Bronchial epithelial cell (primary cell): ENCODE measurements around the gene DNAH3. TPM values are rescaled to one million over a fixed set of nuclear protein-coding genes. Genes with fewer than 3 reads are reported as not detected.
A peak's percentile ranks its signal among the peaks of the same experiment; 100 is the strongest.
"Not testable (repeated sequence)": the region's sequence is repeated elsewhere in the genome, so short reads cannot be mapped to it uniquely, and the experiment has no call there.

Source experiments
- DNase-seq: peaks from one replicate; pipeline ENCODE4 v3.0.0-alpha.2; 2010; ENCODE audit warnings: low read depth
- FAIRE-seq: peaks from 2 replicates; lab custom pipeline; 2011; peaks lifted over from hg19 to GRCh38; lab: Jason Lieb, UNC
- H3K27me3 ChIP-seq: 2 replicates; pipeline ENCODE4 v1.5.1; 2011; ENCODE audit warnings: low read length; ENCODE audit not compliant: control insufficient read depth, insufficient read depth
- H3K36me3 ChIP-seq: 2 replicates; pipeline ENCODE4 v1.5.1; 2011; ENCODE audit warnings: low read length; ENCODE audit not compliant: control insufficient read depth, insufficient read depth
- H3K4me3 ChIP-seq: 2 replicates; pipeline ENCODE4 v1.5.1; 2011; ENCODE audit warnings: mild to moderate bottlenecking, low read depth, low read length, control low read depth
- CTCF ChIP-seq: IDR thresholded peaks from 2 replicates; pipeline ENCODE4 v1.5.1; 2011; ENCODE audit warnings: mild to moderate bottlenecking, moderate library complexity, low read length, control low read depth, inconsistent platforms; ENCODE audit not compliant: insufficient read depth, severe bottlenecking
- total RNA-seq: library from RNA; depleted of rRNA; stranded (reverse); fragments of >200 nt; gene quantifications from 2 replicates; pipeline ENCODE4 v1.2.1, GENCODE V29; 2014

DNAH3 gene
- total RNA-seq, 1 donor from 2014 or later, result 0.26 TPM

GRCh38 chr16:21172650-21173049, 22.0 kb upstream of the DNAH3 start:
- FAIRE-seq (no peak), DNase-seq (no peak)
- Histone ChIP-seq H3K36me3 (peaks cover 15% of the 10 kb centered on the region), H3K27me3 (no peaks in the 10 kb centered on the region), H3K4me3 (no peak overlapping the region)
- no peak for TF ChIP-seq CTCF

- not testable (repeated sequence) for H3K27me3 ChIP-seq, H3K4me3 ChIP-seq, FAIRE-seq, DNase-seq
- peaks cover 22% of the 10 kb centered on the region for H3K36me3 ChIP-seq
Observed at GRCh38 chr16:21170116-21170515, 19.5 kb upstream of the DNAH3 start.

GRCh38 chr16:21169249-21169981, 18.8 kb upstream of the DNAH3 start:
- FAIRE-seq, result no peak

GRCh38 chr16:21167929-21168602, 17.4 kb upstream of the DNAH3 start:
- Histone ChIP-seq H3K4me3 (no peak overlapping the region), H3K36me3 (peaks cover 26% of the 10 kb centered on the region), H3K27me3 (no peaks in the 10 kb centered on the region)
- TF ChIP-seq CTCF, result no peak
- no peak for FAIRE-seq
- DNase-seq, result no peak

More at GRCh38 chr16:21169249-21169981, 18.8 kb upstream of the DNAH3 start:
- Histone ChIP-seq H3K4me3 (no peak overlapping the region), H3K27me3 (no peaks in the 10 kb centered on the region), H3K36me3 (peaks cover 24% of the 10 kb centered on the region)
- TF ChIP-seq CTCF, result no peak
- peak; percentile 7 for DNase-seq

- Histone ChIP-seq H3K36me3 (peaks cover 22% of the 10 kb centered on the region), H3K27me3 (no peaks in the 10 kb centered on the region), H3K4me3 (no peak overlapping the region)
- no peak for FAIRE-seq
- TF ChIP-seq CTCF, result no peak
- DNase-seq, result peak; percentile 60
Observed at GRCh38 chr16:21167360-21167759, 16.7 kb upstream of the DNAH3 start.

DNA sequence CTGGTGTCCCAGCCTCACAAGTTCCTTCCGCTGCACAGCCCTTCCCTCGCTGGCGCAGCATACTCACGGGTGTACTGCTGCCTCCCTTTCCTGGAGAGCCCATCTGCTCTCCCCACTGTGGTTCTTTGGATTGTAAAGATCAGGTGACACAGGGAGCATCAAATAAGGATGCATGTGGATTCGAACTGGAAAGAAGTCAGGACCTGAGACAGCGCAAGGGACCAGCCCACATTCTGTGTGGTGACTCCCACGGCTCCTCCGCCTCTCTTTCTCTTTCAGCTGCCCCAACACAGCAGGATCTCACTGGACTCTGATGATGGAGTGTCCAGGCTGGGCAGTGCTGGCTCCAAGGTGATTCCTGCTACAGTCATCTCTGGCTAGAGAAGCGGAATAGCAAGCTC, 15.9 kb upstream of the DNAH3 start:
- no peak for FAIRE-seq
- Histone ChIP-seq H3K4me3 (no peak overlapping the region), H3K27me3 (no peaks in the 10 kb centered on the region), H3K36me3 (peaks cover 22% of the 10 kb centered on the region)
- no peak for TF ChIP-seq CTCF
- DNase-seq, result no peak
